Large intestine (tissue), 3 donors: ENCODE results near the gene TMED4. TPM values are rescaled to one million over a fixed set of nuclear protein-coding genes. Genes with fewer than 3 reads are reported as not detected.
A peak's percentile ranks its signal among the peaks of the same experiment; 100 is the strongest.

Source experiments
- DNase-seq, 2 donors: peaks; one replicate each; pipeline versions ENCODE4 v3.0.0 to v3.0.0-alpha.2; 2013
- H3K27ac ChIP-seq: one replicate; pipeline ENCODE4 v1.5.1; 2013; ENCODE audit warnings: low read length
- H3K27me3 ChIP-seq: 2 replicates; pipeline ENCODE4 v1.6.1; 2013; ENCODE audit warnings: low read length; ENCODE audit not compliant: control insufficient read depth, insufficient read depth
- H3K36me3 ChIP-seq: 2 replicates; pipeline ENCODE4 v1.6.1; 2013; ENCODE audit warnings: low read length; ENCODE audit not compliant: control insufficient read depth, insufficient read depth
- H3K4me1 ChIP-seq: one replicate; pipeline ENCODE4 v1.6.1; 2013; ENCODE audit warnings: low read length; ENCODE audit not compliant: control insufficient read depth, insufficient read depth
- H3K4me3 ChIP-seq: one replicate; pipeline ENCODE4 v1.5.1; 2013; ENCODE audit warnings: low read length
- H3K9me3 ChIP-seq: one replicate; pipeline ENCODE4 v1.6.1; 2013; ENCODE audit warnings: mild to moderate bottlenecking, low read depth, low read length, moderate library complexity; ENCODE audit not compliant: control insufficient read depth
- WGBS: methylation state at CpG from one replicate; pipeline ENCODE4 v1.1.5; 2013; ENCODE audit warnings: low lambda C conversion rate; ENCODE audit not compliant: insufficient coverage; 5-methylcytosine and 5-hydroxymethylcytosine counted together
- polyA plus RNA-seq: library from polyadenylated mRNA; unstranded; fragments of 120-200 nt; gene quantifications from one replicate; pipeline ENCODE4 v1.2.1, GENCODE V29; 2013

Gene TMED4
- polyA plus RNA-seq, 1 donor: 164 TPM

DNA sequence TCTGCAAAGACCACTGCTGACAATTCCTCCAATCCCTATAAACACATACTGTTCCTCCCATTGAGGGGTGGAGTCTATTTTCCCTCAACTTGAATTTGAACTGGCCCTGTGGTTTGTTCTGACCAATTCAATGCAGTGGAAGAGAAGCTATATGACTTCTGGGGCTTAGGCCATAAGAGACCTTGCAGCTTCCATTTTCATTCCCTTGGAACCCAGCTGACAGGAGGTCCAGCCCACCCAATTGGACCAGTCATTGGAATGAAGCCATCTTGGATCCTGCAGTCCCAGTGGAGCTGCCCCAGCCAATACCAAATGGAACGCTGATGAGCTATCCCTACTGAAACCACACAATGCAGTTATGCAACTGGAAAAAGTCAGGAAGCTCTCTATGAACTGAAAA lies 8.9 kb upstream of the TMED4 start:
- Histone ChIP-seq H3K4me1 (peaks cover 3% of the 10 kb centered on the region), H3K27ac (no peak overlapping the region), H3K27me3 (no peaks in the 10 kb centered on the region), H3K36me3 (no peaks in the 10 kb centered on the region), H3K4me3 (no peak overlapping the region), H3K9me3 (no peaks in the 10 kb centered on the region)
- DNase-seq: no peak
- no CpG with 5 or more reads among the region's 1 CpG for WGBS

DNA sequence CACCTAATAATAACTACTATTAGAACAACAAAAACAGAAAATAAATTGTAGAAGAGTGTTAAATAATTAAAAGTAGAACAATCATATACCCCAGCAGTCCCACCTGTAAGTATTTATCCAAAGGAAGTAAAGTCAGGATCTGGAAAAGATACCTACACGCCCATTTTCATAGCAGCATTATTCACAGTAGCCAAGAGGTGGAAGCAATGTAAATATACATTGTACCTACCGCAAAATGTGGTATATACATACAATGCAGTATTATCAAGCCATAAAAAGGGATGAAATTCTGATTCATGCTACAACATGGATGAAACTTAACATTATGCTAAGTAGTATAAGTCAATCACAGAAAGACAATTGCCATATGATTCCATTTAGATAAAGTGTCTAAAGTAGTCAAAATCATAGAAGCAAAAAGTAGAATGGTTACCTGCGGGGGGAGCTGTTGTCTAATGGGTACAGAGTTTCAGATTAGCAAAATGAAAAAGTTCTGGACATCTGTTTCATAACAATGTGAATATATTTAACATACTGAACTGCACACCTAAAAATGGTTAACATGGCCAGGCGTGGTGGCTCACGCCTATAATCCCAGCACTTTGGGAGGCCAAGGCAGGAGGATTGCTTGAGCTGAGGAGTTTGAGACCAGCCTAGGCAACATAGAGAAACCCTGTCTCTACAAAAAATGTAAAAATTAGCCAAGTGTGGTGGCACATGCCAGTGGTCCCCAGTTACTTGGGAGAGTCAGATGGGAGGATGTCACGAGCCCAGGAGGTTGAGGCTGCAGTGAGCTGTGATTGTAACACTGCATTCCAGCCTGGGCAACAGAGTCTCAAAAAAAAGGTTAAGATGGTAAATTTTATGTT lies 6.0 kb upstream of the TMED4 start:
- 0% methylated on average over 1 of the region's 6 CpGs for WGBS
- no peaks in the 10 kb centered on the region for H3K27me3 ChIP-seq
- H3K9me3 ChIP-seq: no peaks in the 10 kb centered on the region
- H3K4me3 ChIP-seq: no peak overlapping the region
- no peak overlapping the region for H3K27ac ChIP-seq
- H3K4me1 ChIP-seq: peaks cover 5% of the 10 kb centered on the region
- peak; percentile 42 to 62 for DNase-seq
- H3K36me3 ChIP-seq: no peaks in the 10 kb centered on the region

DNA sequence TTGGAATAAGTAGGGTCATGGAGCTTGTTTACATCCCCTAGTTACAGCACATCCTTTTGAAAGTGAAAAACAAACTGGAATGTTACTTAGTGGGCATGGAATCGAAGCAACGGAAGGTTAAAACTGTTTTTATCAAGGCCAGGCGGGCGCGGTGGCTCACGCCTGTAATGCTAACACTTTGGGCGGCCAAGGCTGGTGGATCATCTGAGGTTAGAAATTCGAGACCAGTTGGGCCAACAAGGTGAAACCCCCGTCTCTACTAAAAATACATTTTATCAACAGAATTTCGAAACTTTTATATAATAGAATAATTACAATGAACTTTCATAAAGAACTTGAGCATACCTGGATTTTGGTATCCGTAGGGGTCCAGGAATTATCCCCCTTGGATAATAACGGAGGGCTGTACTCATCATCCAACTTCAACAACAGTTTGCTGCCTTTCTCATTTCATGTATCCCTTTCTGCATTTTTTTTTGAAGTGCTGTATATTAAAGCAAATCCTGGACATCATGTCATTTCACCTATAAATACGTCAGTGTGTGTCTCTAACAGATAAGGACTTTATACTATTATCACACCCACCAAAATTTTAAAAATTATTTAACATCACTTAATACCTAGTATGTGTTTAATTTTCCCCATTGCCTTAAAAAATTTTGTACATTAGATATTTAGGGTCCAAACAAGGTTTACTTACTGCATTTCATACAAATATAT lies 1.3 kb upstream of the TMED4 start:
- no peak for DNase-seq
- peak overlapping the region; percentile 65 for H3K4me3 ChIP-seq
- H3K4me1 ChIP-seq: peaks cover 12% of the 10 kb centered on the region
- no peaks in the 10 kb centered on the region for H3K9me3 ChIP-seq
- H3K27ac ChIP-seq: peak overlapping the region; percentile 98
- H3K27me3 ChIP-seq: no peaks in the 10 kb centered on the region
- peaks cover 16% of the 10 kb centered on the region for H3K36me3 ChIP-seq
- 92% methylated on average over 2 of the region's 13 CpGs for WGBS

DNA sequence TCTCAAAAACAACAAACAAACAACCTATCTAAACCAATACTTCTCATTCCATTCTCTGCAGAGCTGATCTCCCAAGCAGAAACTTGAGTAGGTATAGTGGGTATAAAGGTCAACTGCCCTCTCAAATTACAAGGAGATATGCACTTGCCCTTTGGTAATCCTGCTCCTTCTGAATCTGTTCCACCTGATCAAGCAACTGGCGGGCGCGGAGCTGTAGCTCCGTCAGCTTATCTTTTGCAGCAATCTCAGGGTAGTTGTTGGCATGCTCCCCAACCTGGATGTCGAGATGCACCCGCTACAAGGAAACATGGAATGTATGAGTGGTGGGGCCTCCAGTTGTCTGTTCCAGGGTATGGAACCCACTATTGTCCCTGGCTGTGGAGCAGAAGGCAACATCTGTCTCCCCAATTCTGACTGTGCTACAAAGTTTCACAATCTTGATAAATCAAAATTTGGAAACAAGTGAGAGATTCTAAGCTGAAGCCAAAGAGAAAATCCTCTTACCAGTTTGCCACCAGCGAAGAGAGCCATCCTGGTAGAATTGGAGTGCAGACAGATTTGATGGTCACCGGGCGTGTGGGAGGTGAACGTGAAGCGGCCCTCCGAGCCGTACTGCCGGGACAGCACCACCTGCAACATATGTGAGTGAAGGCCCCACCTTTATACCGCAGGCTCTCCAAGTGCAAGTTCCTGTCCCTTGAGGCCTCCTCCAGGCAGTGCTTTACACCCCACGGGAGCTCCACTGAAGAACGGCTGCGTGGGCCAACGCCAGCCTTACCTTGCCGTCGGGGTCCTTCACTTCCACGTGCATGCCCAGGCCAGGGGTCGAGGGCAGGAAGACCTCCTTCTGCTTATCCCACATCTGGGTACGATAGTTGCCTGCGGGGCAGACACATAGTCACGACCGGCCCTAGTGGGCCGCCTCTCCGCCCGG lies 819 bp downstream of the TMED4 start:
- H3K27ac ChIP-seq: peak overlapping the region; percentile 98
- peak; percentile 76 to 86 for DNase-seq
- H3K27me3 ChIP-seq: no peaks in the 10 kb centered on the region
- peak overlapping the region; percentile 85 for H3K4me3 ChIP-seq
- peaks cover 12% of the 10 kb centered on the region for H3K4me1 ChIP-seq
- H3K9me3 ChIP-seq: no peaks in the 10 kb centered on the region
- H3K36me3 ChIP-seq: peaks cover 25% of the 10 kb centered on the region
- WGBS: no CpG with 5 or more reads among the region's 30 CpGs

DNA sequence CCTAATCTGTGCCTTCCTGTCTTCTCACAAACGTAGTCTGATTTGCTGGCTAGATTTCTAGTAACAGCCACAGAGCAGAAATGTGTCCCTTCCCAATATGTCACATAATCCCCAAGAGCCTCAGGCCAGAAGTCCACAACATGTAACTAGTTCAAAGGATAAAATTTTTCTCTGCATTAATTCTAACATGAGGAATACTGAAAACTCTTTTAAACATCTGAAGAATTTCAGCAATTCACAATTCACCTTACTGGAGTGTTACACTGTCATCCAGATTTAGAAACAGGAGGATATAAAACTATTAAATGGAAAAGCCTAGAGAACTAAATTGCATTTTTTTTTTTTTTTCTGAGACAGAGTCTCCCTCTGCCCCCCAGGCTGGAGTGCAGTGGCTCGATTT lies 5.8 kb downstream of the TMED4 start:
- Histone ChIP-seq H3K4me1 (peaks cover 22% of the 10 kb centered on the region), H3K27me3 (no peaks in the 10 kb centered on the region), H3K9me3 (no peaks in the 10 kb centered on the region), H3K4me3 (no peak overlapping the region), H3K27ac (no peak overlapping the region), H3K36me3 (peaks cover 46% of the 10 kb centered on the region)
- no CpG with 5 or more reads among the region's 2 CpGs for WGBS
- DNase-seq: no peak

DNA sequence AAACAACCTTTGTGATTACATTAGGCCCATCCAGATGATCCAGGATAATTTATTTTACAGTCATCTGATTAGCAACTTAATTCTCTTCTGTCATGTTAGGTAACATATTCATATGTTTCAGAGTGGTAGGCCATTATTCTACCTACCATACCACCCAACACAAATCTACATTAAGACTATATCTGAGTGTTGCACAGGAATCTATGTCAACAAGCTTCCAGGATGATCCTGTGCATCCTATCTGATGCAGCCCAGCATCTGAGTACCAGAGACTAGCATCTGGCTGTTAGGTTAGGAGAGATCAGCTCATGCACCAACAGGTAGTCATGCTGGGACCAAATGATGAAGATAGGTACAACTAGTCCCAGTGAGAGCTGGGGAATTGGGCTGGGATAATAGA lies 7.0 kb downstream of the TMED4 start:
- Histone ChIP-seq H3K27me3 (no peaks in the 10 kb centered on the region), H3K36me3 (peaks cover 54% of the 10 kb centered on the region), H3K4me1 (peaks cover 21% of the 10 kb centered on the region), H3K4me3 (no peak overlapping the region), H3K9me3 (no peaks in the 10 kb centered on the region), H3K27ac (no peak overlapping the region)
- no peak for DNase-seq

DNA sequence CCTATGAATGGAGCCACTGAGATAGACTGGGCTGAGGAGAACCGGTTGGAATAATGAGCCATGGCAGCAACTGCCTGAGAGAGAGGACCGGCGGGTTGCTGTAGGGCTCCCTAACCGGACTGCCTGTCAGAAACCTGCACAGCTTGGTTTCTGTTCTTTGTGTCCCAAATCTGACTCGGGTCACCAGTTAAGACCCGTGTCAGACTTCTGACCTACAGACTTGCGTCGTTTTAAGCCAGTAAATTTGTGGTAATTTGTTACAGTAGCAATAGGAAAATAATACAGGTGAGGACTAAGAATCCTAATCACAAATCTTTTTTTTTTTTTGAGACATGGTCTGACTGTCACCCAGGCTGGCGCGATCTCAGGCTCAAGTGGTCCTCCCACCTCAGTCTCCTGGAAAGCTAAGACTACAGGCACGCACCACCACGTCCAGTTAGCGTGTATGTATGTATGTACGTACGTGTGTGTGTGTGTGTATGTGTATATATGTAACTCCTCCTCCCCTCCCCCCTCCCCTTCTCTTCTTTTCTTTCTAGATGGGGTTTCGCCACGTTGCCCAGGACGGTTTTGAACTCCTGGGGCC lies 7.7 kb downstream of the TMED4 start:
- peaks cover 57% of the 10 kb centered on the region for H3K36me3 ChIP-seq
- H3K4me3 ChIP-seq: peak overlapping the region; percentile 98
- H3K27ac ChIP-seq: peak overlapping the region; percentile 51
- WGBS: 8% methylated on average over 2 of the region's 18 CpGs
- no peaks in the 10 kb centered on the region for H3K9me3 ChIP-seq
- H3K4me1 ChIP-seq: peaks cover 16% of the 10 kb centered on the region
- DNase-seq: no peak
- H3K27me3 ChIP-seq: no peaks in the 10 kb centered on the region

DNA sequence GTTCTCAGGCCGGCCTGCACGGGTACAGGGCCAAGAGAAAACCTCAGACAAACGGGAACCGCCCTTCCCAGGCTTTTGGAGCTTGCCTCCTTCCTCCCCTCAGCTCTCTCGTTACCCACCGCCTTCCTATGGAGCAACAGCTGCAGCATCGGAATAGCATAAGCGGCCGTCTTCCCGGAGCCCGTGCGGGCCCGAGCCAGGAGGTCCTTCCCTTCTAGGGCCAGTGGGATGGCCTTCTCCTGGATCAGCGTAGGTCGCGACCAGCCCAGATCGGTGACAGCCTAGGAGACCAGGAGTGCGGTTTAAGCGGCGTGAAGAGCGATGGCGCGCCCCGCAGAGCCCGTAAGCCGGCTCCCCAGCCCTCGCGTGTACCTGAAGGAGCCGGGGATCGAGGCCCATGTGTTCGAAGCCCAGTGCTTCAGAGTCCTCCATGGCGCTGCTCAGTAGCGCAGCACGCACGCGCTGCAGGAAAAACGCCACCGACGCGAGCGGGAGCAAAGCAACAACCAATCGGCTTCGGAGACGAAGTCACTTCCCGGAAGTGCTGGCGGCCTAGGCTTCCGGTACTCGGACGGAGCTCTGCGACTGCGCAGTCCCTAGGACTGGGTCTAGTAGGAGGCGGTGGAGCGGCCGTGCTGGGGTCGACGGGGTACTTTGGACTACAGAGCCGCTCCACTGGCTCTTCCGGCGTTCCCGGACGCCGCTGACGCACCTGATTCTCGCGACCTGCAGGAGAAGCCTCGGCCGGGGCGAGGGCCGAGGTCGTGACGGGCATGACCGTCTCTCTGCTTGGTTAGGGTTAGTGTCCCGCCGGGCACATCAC lies 8.4 kb downstream of the TMED4 start, which contains the start of gene DDX56:
TSS of gene DDX56 (minus strand) at position 445 of the 823 bp plus-strand sequence. CDS start at position 432, 13 bp downstream.
- Histone ChIP-seq H3K4me1 (peaks cover 14% of the 10 kb centered on the region), H3K9me3 (no peaks in the 10 kb centered on the region), H3K4me3 (peak within 1 kb of the TSS; percentile 98), H3K36me3 (peaks cover 58% of the 10 kb centered on the region), H3K27me3 (no peaks in the 10 kb centered on the region), H3K27ac (peak within 1 kb of the TSS; percentile 51)
- peak; percentile 92 to 95 for DNase-seq
- WGBS: no CpG with 5 or more reads among the region's 74 CpGs

DNA sequence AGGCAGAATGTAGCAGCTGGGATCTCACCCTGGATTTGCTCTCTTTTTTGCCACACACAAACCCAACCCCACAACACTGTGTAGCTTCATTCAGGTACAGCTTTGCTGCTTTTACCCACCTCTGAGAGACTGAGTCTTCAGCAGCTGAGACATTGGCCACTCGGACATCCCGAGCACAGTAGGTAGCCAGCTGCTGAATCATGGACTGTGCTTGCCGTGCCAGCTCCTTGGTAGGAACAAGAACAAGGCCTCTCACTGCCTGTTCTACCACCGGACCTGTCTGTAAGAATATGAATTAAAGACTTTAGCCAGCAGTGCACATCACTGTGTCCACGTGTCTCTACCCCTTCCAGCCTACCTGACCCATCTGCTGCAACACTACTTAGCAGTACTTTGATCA lies 9.3 kb downstream of the TMED4 start:
- Histone ChIP-seq H3K27me3 (no peaks in the 10 kb centered on the region), H3K4me1 (peaks cover 14% of the 10 kb centered on the region), H3K4me3 (peak overlapping the region; percentile 98), H3K9me3 (no peaks in the 10 kb centered on the region), H3K36me3 (peaks cover 59% of the 10 kb centered on the region), H3K27ac (no peak overlapping the region)
- WGBS: no CpG with 5 or more reads among the region's 5 CpGs
- no peak for DNase-seq
